HEK293T (cell line): Measurements from ENCODE around the gene TMEM72.

Experiments
- FOXM1 ChIP-seq: fragments of 450-650 bp; IDR thresholded peaks from 2 replicates; pipeline ENCODE4 v1.6.1; 2017; ENCODE audit warnings: mild to moderate bottlenecking, borderline replicate concordance
- NFRKB ChIP-seq: fragments of 450-650 bp; IDR thresholded peaks from 2 replicates; pipeline ENCODE4 v1.6.1; 2016; ENCODE audit warnings: mild to moderate bottlenecking, moderate library complexity
- SP1 ChIP-seq: fragments of 450-650 bp; IDR thresholded peaks from 2 replicates; pipeline ENCODE4 v1.6.1; 2017

- TF ChIP-seq NFRKB (no peak), FOXM1 (no peak), SP1 (no peak)
Measured at GRCh38 chr10:44931621-44932516, 20.7 kb downstream of the TMEM72 start.
